HEK293 (cell line): ENCODE measurements around the gene INTS7.

ENCODE experiments used
- CTCF ChIA-PET: fragments of 350-600 bp; formaldehyde crosslinking; extraction: SDS; loops from one replicate; lab custom pipeline; 2021; ENCODE audit warnings: antibody characterized with exemption; lab: Yijun Ruan, JAX
- POLR2A ChIA-PET: fragments of 300-600 bp; formaldehyde crosslinking; extraction: SDS; loops from one replicate; lab custom pipeline; 2020; ENCODE audit warnings: antibody characterized with exemption, inconsistent platforms; lab: Yijun Ruan, JAX
- H3K27ac ChIP-seq: fragments of 200-500 bp; sonication (Bioruptor generic); 2 replicates; pipeline ENCODE4 v1.5.1; 2014; ENCODE audit warnings: low read depth, low read length, control low read depth, inconsistent platforms; ENCODE audit errors: extremely low read depth
- H3K36me3 ChIP-seq, 2 experiments: fragments of 200-500 bp in 1 of 2; sonication (Bioruptor generic) in 1 of 2; 1 replicate in 1 of 2; 2 replicates in 1 of 2; pipeline ENCODE4 v1.5.1; 2014 to 2017; ENCODE audit warnings: inconsistent platforms in 2 of 2, low read length in 2 of 2; ENCODE audit not compliant: control insufficient read depth in 2 of 2, insufficient read depth in 1 of 2
- H3K4me1 ChIP-seq: fragments of 200-500 bp; sonication (Bioruptor generic); 2 replicates; pipeline ENCODE4 v1.5.1; 2014; ENCODE audit warnings: mild to moderate bottlenecking, low read length, inconsistent platforms; ENCODE audit not compliant: control insufficient read depth, insufficient read depth
- H3K4me3 ChIP-seq: 2 replicates; pipeline ENCODE4 v1.5.1; 2011; ENCODE audit warnings: low read depth, mild to moderate bottlenecking, control low read depth, low read length, moderate library complexity
- H3K9me3 ChIP-seq: fragments of 200-500 bp; sonication (Bioruptor generic); 2 replicates; pipeline ENCODE4 v1.5.1; 2014; ENCODE audit warnings: low read depth, low read length, inconsistent platforms; ENCODE audit not compliant: control insufficient read depth, insufficient read depth
- GLI2 ChIP-seq: fragments of 450-650 bp; formaldehyde crosslinking; IDR thresholded peaks from 2 replicates; pipeline ENCODE4; 2017; ENCODE audit warnings: missing biosample characterization, missing genetic modification characterization, low read depth, borderline replicate concordance
- HOXA7 ChIP-seq: sonication (generic); formaldehyde crosslinking; IDR thresholded peaks from 2 replicates; pipeline ENCODE4 v1.8.1; 2022; ENCODE audit warnings: missing genetic modification reagents, borderline replicate concordance
- HOXC10 ChIP-seq: sonication (generic); formaldehyde crosslinking; IDR thresholded peaks from 2 replicates; pipeline ENCODE4 v1.8.1; 2023; ENCODE audit warnings: mild to moderate bottlenecking, missing genetic modification reagents
- KLF1 ChIP-seq: fragments of 450-650 bp; formaldehyde crosslinking; IDR thresholded peaks from 2 replicates; pipeline ENCODE4 v1.5.1; 2016; ENCODE audit warnings: missing biosample characterization, missing genetic modification characterization
- PATZ1 ChIP-seq: fragments of 450-650 bp; formaldehyde crosslinking; IDR thresholded peaks from 2 replicates; pipeline ENCODE4 v1.5.1; 2016; ENCODE audit warnings: missing biosample characterization, missing genetic modification characterization
- PRDM1 ChIP-seq: fragments of 450-650 bp; formaldehyde crosslinking; IDR thresholded peaks from 2 replicates; pipeline ENCODE4; 2016; ENCODE audit warnings: missing biosample characterization, missing genetic modification characterization
- PRDM6 ChIP-seq: fragments of 450-650 bp; formaldehyde crosslinking; IDR thresholded peaks from 2 replicates; pipeline ENCODE4 v1.5.1; 2017; ENCODE audit warnings: missing biosample characterization, missing genetic modification characterization
- SP7 ChIP-seq: fragments of 450-650 bp; formaldehyde crosslinking; IDR thresholded peaks from 2 replicates; pipeline ENCODE4 v1.5.1; 2016; ENCODE audit warnings: missing biosample characterization, missing genetic modification characterization
- TRIM28 ChIP-seq: IDR thresholded peaks from 2 replicates; pipeline ENCODE4 v1.6.1; 2011; ENCODE audit warnings: low read length, control low read depth, borderline replicate concordance
- ZBTB10 ChIP-seq: fragments of 450-650 bp; formaldehyde crosslinking; IDR thresholded peaks from 2 replicates; pipeline ENCODE4 v1.5.1; 2016; ENCODE audit warnings: missing biosample characterization, missing genetic modification characterization
- ZBTB20 ChIP-seq: fragments of 450-650 bp; formaldehyde crosslinking; IDR thresholded peaks from 2 replicates; pipeline ENCODE4 v1.5.1; 2016; ENCODE audit warnings: missing biosample characterization, missing genetic modification characterization
- ZBTB21 ChIP-seq: fragments of 450-650 bp; formaldehyde crosslinking; IDR thresholded peaks from 2 replicates; pipeline ENCODE4 v1.5.1; 2017; ENCODE audit warnings: missing biosample characterization, missing genetic modification characterization
- ZNF121 ChIP-seq: fragments of 450-650 bp; formaldehyde crosslinking; IDR thresholded peaks from 2 replicates; pipeline ENCODE4 v1.5.1; 2016; ENCODE audit warnings: missing biosample characterization, missing genetic modification characterization
- ZNF157 ChIP-seq: fragments of 450-650 bp; formaldehyde crosslinking; IDR thresholded peaks from 2 replicates; pipeline ENCODE4 v1.5.1; 2016; ENCODE audit warnings: missing biosample characterization, missing genetic modification characterization
- ZNF169 ChIP-seq: fragments of 450-650 bp; formaldehyde crosslinking; IDR thresholded peaks from 2 replicates; pipeline ENCODE4 v1.5.1; 2016; ENCODE audit warnings: missing biosample characterization, missing genetic modification characterization
- ZNF223 ChIP-seq: fragments of 450-650 bp; formaldehyde crosslinking; IDR thresholded peaks from 2 replicates; pipeline ENCODE4 v1.5.1; 2016; ENCODE audit warnings: missing biosample characterization, missing genetic modification characterization
- ZNF324 ChIP-seq: fragments of 450-650 bp; formaldehyde crosslinking; IDR thresholded peaks from 2 replicates; pipeline ENCODE4 v1.5.1; 2016; ENCODE audit warnings: missing biosample characterization, missing genetic modification characterization
- ZNF645 ChIP-seq: fragments of 450-650 bp; formaldehyde crosslinking; IDR thresholded peaks from 2 replicates; pipeline ENCODE4; 2016; ENCODE audit warnings: missing biosample characterization, missing genetic modification characterization
- ZNF670 ChIP-seq: fragments of 450-650 bp; formaldehyde crosslinking; IDR thresholded peaks from 2 replicates; pipeline ENCODE4 v1.5.1; 2016; ENCODE audit warnings: missing biosample characterization, missing genetic modification characterization, low read depth
- ZSCAN5A ChIP-seq: fragments of 450-650 bp; formaldehyde crosslinking; IDR thresholded peaks from 2 replicates; pipeline ENCODE4 v1.5.1; 2016; ENCODE audit warnings: missing biosample characterization, missing genetic modification characterization
- ZXDB ChIP-seq: fragments of 450-650 bp; formaldehyde crosslinking; IDR thresholded peaks from 2 replicates; pipeline ENCODE4 v1.5.1; 2016; ENCODE audit warnings: missing biosample characterization, missing genetic modification characterization
- TF ChIP-seq, protein P1 (sequence below): IDR thresholded peaks from 2 replicates; pipeline ENCODE4 v1.6.1; 2011; ENCODE audit warnings: mild to moderate bottlenecking, low read depth, low read length, borderline replicate concordance
- TF ChIP-seq, protein P2 (sequence below): fragments of 450-650 bp; formaldehyde crosslinking; IDR thresholded peaks from 2 replicates; pipeline ENCODE4 v1.5.1; 2016; ENCODE audit warnings: missing biosample characterization, missing genetic modification characterization

Gene INTS7

DNA sequence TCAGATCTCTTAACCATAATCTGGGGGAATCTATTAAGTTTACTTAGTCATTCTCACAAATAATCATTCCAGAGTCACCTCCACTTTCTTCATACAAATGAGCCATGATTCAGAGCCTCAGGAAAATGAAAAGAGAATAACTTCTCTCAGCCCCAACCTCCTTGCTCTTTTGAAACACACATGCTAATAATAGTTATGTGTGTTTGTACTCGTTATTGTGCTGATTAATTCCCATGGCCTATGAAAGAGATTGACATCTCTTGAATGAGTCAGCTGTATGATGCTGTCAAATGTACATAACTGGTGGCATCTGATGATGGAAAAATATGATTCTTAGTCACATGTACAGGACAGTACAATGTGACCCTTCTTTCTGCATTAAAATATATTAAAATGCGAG lies 41.7 kb upstream of the INTS7 start:
- POLR2A ChIA-PET: interaction anchor here (0.7 kb wide), 1 partner anchor 141 kb away, joined by 3 read pairs; no protein-coding TSS in a partner anchor
- no peak overlapping the region for H3K27ac ChIP-seq
- CTCF ChIA-PET: interaction anchor here (0.7 to 1.0 kb wide), 4 partner anchors 11 to 671 kb away, joined by 3 to 5 read pairs (median 4); no protein-coding TSS in a partner anchor
- no peaks in the 10 kb centered on the region for H3K4me1 ChIP-seq
- no peak overlapping the region for H3K4me3 ChIP-seq
- H3K9me3 ChIP-seq: no peaks in the 10 kb centered on the region
- H3K36me3 ChIP-seq: peaks cover 71 to 89% of the 10 kb centered on the region in 2 experiments
- TF ChIP-seq ZNF223: no peak
- TF ChIP-seq PATZ1: no peak
- TF ChIP-seq ZBTB21: no peak
- TF ChIP-seq ZNF670 (tag by site-specific recombination): no peak
- no peak for TF ChIP-seq PRDM1 (tag by site-specific recombination)
- no peak for TF ChIP-seq PRDM6 (tag by site-specific recombination)
- TF ChIP-seq ZBTB20 (tag by site-specific recombination): no peak
- no peak for TF ChIP-seq ZBTB10 (tag by site-specific recombination)
- TF ChIP-seq, protein P1, sequence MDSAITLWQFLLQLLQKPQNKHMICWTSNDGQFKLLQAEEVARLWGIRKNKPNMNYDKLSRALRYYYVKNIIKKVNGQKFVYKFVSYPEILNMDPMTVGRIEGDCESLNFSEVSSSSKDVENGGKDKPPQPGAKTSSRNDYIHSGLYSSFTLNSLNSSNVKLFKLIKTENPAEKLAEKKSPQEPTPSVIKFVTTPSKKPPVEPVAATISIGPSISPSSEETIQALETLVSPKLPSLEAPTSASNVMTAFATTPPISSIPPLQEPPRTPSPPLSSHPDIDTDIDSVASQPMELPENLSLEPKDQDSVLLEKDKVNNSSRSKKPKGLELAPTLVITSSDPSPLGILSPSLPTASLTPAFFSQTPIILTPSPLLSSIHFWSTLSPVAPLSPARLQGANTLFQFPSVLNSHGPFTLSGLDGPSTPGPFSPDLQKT: no peak
- no peak for TF ChIP-seq ZNF121
- no peak for TF ChIP-seq SP7 (tag by site-specific recombination)
- no peak for TF ChIP-seq ZNF169 (tag by site-specific recombination)

- POLR2A ChIA-PET: no interaction called here
- H3K4me1 ChIP-seq: no peaks in the 10 kb centered on the region
- no peaks in the 10 kb centered on the region for H3K9me3 ChIP-seq
- no peak overlapping the region for H3K4me3 ChIP-seq
- CTCF ChIA-PET: no interaction called here
- peaks cover 67 to 89% of the 10 kb centered on the region in 2 experiments for H3K36me3 ChIP-seq
- H3K27ac ChIP-seq: no peak overlapping the region
- TF ChIP-seq ZXDB (tag by site-specific recombination): no peak
- no peak for TF ChIP-seq ZNF324 (tag by site-specific recombination)
- no peak for TF ChIP-seq ZNF645
- TF ChIP-seq, protein P2, sequence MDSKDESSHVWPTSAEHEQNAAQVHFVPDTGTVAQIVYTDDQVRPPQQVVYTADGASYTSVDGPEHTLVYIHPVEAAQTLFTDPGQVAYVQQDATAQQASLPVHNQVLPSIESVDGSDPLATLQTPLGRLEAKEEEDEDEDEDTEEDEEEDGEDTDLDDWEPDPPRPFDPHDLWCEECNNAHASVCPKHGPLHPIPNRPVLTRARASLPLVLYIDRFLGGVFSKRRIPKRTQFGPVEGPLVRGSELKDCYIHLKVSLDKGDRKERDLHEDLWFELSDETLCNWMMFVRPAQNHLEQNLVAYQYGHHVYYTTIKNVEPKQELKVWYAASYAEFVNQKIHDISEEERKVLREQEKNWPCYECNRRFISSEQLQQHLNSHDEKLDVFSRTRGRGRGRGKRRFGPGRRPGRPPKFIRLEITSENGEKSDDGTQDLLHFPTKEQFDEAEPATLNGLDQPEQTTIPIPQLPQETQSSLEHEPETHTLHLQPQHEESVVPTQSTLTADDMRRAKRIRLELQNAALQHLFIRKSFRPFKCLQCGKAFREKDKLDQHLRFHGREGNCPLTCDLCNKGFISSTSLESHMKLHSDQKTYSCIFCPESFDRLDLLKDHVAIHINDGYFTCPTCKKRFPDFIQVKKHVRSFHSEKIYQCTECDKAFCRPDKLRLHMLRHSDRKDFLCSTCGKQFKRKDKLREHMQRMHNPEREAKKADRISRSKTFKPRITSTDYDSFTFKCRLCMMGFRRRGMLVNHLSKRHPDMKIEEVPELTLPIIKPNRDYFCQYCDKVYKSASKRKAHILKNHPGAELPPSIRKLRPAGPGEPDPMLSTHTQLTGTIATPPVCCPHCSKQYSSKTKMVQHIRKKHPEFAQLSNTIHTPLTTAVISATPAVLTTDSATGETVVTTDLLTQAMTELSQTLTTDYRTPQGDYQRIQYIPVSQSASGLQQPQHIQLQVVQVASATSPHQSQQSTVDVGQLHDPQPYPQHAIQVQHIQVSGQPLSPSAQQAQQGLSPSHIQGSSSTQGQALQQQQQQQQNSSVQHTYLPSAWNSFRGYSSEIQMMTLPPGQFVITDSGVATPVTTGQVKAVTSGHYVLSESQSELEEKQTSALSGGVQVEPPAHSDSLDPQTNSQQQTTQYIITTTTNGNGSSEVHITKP (tag by site-specific recombination): no peak
- TF ChIP-seq TRIM28: no peak
- no peak for TF ChIP-seq KLF1 (tag by site-specific recombination)
- no peak for TF ChIP-seq HOXA7 (CRISPR knock-in tag)
- TF ChIP-seq ZNF157 (tag by site-specific recombination): no peak
- no peak for TF ChIP-seq HOXC10
- TF ChIP-seq ZSCAN5A: no peak
- no peak for TF ChIP-seq GLI2
These were observed 39.5 kb upstream of the INTS7 start for GRCh38 chr1:212074856-212075255.
